Activated CD4-positive, alpha-beta T cell treated with anti-CD3 and anti-CD28 coated beads, Interleukin-2, amount 50 U/mL, for 1 hour (primary cell): ENCODE measurements around the gene IFIT3.

Experiments used
- DNase-seq: peaks from one replicate; pipeline ENCODE4 v3.0.0-alpha.2; 2020

The IFIT3 gene

DNA sequence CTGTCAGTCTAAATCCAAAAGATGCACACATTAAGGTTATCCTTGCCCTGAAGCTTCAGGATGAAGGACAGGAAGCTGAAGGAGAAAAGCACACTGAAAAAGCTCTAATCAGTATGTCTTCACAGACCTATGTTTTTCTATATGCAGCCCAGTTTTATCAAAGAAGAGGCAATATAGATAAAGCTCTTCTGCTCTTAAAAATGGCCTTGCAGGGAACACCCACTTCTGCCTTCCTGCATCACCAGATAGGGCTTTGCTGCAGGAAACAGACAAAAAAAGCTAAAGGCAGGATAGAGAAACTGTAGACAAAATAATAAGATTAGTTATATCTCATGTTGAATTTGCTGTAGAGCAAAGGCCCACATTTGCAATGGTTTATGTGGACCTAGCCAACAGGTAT is 35.1 kb downstream of the IFIT3 start:
- DNase-seq = no peak

DNA sequence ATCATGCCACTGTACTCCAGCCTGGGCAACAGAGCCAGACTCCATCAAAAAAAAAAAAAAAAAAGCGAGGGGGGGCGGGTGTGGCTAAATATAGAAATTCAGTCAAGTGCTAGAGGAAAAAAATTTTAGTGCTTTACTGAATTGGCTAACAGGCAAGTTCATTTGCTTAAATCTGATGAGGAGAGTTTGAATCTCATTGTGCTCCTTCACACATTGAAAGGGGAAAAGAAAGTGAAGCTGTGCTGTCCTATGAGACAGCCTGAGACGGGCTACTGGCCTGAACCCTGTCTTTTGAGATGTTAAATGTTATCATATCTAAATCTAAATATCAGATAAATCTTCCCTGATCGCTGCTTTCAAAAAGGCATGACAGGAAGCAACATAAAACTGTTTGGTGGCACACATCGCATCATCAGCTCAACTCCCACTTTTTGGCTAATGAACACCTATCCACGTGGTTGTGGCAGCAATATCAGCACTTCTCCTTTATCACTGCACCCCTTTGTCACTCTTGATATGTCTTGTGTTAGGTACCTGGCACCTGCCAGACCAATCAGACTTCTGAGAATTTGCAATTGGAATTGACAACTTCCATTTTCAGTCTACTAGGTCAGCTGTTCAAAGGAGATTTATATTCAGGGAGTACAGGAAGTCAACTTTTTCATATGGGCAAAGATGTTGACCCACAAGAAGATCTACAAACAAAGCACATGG is 36.1 kb downstream of the IFIT3 start:
- no peak for DNase-seq

- DNase-seq = no peak
Observed at GRCh38 chr10:89364531-89364930, 36.7 kb downstream of the IFIT3 start.

GRCh38 chr10:89367529-89367928 is 39.7 kb downstream of the IFIT3 start:
- no peak for DNase-seq

DNA sequence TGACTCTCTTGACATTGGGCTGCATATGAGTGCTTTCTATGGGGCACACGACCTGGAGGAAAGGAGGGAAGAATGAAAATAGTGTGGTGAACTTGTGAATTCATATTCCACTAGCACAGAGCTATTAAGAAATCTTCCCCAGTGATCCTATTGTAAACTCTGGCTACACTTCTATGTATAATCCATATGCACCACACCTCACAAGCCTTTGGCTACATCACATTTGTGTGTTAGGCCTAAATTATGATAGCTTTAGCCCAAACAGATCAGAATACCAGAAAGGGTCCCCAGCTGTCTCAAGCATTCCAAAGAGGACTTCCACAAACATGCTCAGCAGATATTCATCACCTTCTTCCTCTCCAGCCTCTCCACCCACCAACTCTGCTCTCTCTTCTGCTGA is 40.3 kb downstream of the IFIT3 start:
- no peak for DNase-seq

DNA sequence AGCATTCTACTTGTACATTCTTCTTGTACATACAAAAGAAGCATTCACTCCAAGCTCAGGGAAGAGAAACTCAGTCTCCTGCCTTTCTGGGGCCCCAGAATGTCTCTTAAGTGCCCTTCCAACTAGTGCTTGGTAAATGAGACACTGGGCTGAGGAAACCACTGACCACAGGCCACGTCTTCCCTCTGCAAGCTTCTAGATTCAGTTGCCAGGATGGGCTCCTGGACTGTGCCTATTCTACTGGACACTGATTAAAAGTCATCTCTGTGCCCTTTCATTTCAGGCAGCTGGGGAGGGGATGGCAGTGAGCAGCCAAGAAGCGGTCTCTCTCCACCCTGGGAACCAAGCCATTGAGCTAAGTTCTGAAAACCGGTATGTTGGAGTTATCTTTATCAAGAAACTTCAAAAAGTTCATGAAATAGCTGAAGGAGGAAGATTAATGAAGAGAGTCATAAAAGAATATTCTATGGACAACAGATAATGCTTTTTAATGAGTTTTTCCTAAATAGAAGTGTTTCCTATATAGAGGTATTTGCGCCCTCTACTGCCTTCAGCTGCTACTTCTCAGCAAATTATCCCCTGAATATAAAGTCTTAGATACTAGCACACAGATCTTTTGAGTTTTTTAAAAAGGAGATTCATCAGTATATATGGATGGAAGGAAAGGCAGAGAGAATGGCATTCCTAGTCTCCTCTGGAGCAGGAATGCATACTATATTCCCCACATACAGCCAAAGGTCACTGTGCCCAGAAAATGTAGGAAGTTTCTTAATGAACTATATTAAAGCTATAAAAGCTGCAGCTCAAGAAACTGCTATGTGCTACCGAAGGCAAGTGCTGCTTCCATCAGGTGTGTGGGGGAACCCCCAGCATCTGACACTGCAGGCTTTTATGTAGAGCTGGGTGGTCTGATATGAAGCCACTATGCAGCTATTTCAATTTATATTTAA is 41.6 kb downstream of the IFIT3 start:
- peak; percentile 2 for DNase-seq

DNA sequence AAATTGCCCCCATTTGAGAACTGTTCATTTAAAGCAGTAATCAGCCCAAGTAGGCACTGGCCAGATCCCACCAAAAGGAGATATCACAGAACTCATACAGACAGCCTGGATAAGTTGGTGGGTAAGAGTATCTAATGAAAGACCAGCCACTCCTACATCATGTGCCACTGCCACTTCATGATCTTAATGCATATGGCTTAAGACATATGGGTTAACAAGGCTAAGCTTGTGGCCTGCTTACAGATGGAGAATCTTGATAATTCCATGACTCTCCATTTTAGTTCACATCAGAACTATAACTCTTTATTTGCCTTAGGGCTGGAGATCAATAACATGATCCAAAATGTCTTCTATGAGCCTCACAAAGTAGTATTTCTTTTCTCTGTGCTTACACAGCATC is 43.3 kb downstream of the IFIT3 start:
- no peak for DNase-seq

GRCh38 chr10:89371987-89372386 is 44.2 kb downstream of the IFIT3 start:
- no peak for DNase-seq

GRCh38 chr10:89373916-89374711 is 46.3 kb downstream of the IFIT3 start:
- no peak for DNase-seq

- DNase-seq = no peak
Observed at GRCh38 chr10:89374713-89375141, 46.9 kb downstream of the IFIT3 start.

DNA sequence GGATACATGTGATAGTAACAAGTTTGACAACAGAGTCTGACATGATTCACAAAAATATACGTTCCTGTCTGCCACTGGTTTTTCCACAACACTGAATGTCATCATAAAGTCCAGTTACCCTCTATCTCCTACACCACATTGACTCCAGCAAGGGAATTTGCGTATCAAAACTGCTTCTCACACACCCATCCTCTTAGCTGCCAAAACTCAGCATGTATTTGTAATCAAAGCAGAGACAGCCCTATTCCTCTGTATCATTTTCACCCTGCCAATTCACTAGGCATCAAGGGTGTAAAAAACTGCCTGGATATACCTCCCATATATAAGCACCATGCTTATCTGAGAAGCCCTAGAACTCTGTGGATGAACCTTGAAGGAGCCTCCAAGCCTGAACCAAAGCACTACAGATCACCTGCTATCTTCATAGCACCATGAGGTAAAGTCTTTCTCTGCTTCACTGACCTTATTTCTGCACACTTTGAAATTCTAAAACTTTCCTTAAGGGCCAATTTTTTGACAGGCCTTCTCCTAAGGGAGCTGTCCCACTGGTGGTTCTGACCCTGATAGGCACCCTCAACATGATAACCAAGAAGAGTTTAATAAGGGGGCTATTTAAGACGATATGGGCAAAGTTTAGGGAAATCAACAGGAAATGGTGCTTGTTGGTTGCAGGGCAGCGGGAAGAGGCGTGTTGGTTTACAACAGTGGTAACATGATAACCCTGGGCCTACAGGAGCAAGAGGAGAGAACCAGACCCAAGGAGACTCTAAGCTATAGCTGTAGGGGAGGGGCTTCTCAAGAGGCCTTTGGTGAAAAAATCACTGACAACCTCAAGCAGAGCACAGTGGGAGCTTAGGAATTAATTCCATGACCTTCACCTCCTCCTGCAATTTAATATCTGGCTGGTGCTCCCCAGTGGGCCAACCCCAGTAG is 50.2 kb downstream of the IFIT3 start, which contains the start of gene IFIT1B:
Gene IFIT1B (plus strand): TSS at position 352 of the 933 bp plus-strand sequence. CDS start 80 bp downstream, at position 432.
- no peak for DNase-seq

GRCh38 chr10:89379103-89379502 is 51.3 kb downstream of the IFIT3 start:
- DNase-seq = no peak

DNA sequence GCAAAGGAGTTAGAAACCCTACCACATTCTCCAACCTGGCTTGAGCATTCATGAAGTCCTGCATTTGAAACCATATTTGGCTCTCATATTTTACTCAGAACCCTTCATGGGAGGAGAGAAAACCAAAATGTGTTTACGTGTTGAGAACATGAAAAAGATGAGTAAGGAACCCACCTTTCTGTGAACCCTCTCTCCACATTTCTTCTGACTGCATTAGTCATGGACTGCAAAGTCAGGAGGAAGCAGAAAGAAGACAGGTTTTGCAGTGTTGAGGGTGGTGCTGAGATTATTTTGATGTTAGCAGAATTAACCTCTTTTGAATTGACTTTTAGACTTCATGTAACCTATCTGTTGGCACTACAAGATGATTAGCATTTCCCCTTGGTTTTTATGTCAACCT is 55.0 kb downstream of the IFIT3 start:
- no peak for DNase-seq

- DNase-seq = no peak
Observed at GRCh38 chr10:89384474-89385340, 56.9 kb downstream of the IFIT3 start.

DNA sequence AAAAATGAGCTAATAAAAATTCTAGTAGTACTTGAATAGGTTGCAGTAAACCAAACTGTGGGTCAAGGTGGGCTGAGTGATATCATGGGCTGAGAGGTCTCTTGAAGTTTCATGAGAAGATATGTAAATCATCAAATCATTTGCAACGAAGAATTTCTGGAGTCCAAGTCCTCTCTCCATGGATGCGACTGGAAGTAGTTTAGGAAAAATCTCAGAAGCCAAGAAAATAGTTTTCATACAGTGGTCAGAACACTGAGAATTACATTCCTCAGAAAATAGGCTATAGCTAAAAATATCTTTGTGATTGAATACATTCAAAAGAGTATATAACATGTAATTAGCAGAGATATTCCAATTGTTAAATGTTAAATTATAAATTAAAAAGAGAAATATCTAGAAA is 61.0 kb downstream of the IFIT3 start:
- DNase-seq = no peak

GRCh38 chr10:89389254-89389653 is 61.5 kb downstream of the IFIT3 start:
- no peak for DNase-seq
